ENCODE data around the gene VIT.

VIT gene

GRCh38 chr2:36710858-36711515 lies 14.5 kb downstream of the VIT start:
- DNase-seq (ENCODE audit: low read depth in 2 of 2) = no peak

GRCh38 chr2:36711741-36712314 lies 15.3 kb downstream of the VIT start:
- no peak for DNase-seq (ENCODE audit: low read depth in 2 of 2)

GRCh38 chr2:36713310-36713709 lies 16.8 kb downstream of the VIT start:
- DNase-seq (ENCODE audit: low read depth in 2 of 2) = no peak

GRCh38 chr2:36716111-36716510 lies 19.6 kb downstream of the VIT start:
- no peak for DNase-seq (ENCODE audit: low read depth in 2 of 2)

- DNase-seq (ENCODE audit: low read depth in 2 of 2) = no peak
Measured at GRCh38 chr2:36717603-36718266, 21.2 kb downstream of the VIT start.

- DNase-seq (ENCODE audit: low read depth in 2 of 2) = no peak
Measured at GRCh38 chr2:36727550-36727949, 31.0 kb downstream of the VIT start.

- no peak for DNase-seq (ENCODE audit: low read depth in 2 of 2)
Measured at GRCh38 chr2:36729067-36729466, 32.6 kb downstream of the VIT start.

- DNase-seq (ENCODE audit: low read depth in 2 of 2) = no peak
Measured at GRCh38 chr2:36731941-36732672, 35.6 kb downstream of the VIT start.

- DNase-seq (ENCODE audit: low read depth in 2 of 2) = no peak
Measured at GRCh38 chr2:36732673-36733036, 36.1 kb downstream of the VIT start.

- no peak for DNase-seq (ENCODE audit: low read depth in 2 of 2)
Measured at GRCh38 chr2:36733215-36733614, 36.7 kb downstream of the VIT start.

- DNase-seq (ENCODE audit: low read depth in 2 of 2) = no peak
Measured at GRCh38 chr2:36734304-36734703, 37.8 kb downstream of the VIT start.

GRCh38 chr2:36737131-36737750 lies 40.7 kb downstream of the VIT start:
- no peak for DNase-seq (ENCODE audit: low read depth in 2 of 2)

GRCh38 chr2:36740061-36740460 lies 43.6 kb downstream of the VIT start:
- no peak for DNase-seq (ENCODE audit: low read depth in 2 of 2)

- no peak for DNase-seq (ENCODE audit: low read depth in 2 of 2)
Measured at GRCh38 chr2:36741188-36741837, 44.8 kb downstream of the VIT start.

- DNase-seq (ENCODE audit: low read depth in 2 of 2) = no peak
Measured at GRCh38 chr2:36743954-36744353, 47.4 kb downstream of the VIT start.

GRCh38 chr2:36748166-36748565 lies 51.7 kb downstream of the VIT start:
- DNase-seq (ENCODE audit: low read depth in 2 of 2) = no peak

- no peak for DNase-seq (ENCODE audit: low read depth in 2 of 2)
Measured at GRCh38 chr2:36750101-36750500, 53.6 kb downstream of the VIT start.

- no peak for DNase-seq (ENCODE audit: low read depth in 2 of 2)
Measured at GRCh38 chr2:36753706-36754221, 57.3 kb downstream of the VIT start.

- DNase-seq (ENCODE audit: low read depth in 2 of 2) = no peak
Measured at GRCh38 chr2:36754578-36754977, 58.1 kb downstream of the VIT start.

GRCh38 chr2:36756438-36756837 lies 59.9 kb downstream of the VIT start:
- no peak for DNase-seq (ENCODE audit: low read depth in 2 of 2)

- DNase-seq (ENCODE audit: low read depth in 2 of 2) = no peak
Measured at GRCh38 chr2:36762764-36763490, 66.4 kb downstream of the VIT start.
